Heart right ventricle (tissue), 16 donors: ENCODE results near the gene FAM184A. TPM values are rescaled to one million over a fixed set of nuclear protein-coding genes. Genes with fewer than 3 reads are reported as not detected.
"Not testable (repeated sequence)": the region's sequence is repeated elsewhere in the genome, so short reads cannot be mapped to it uniquely, and the experiment has no call there.

Experiments
- ATAC-seq, 8 donors: fragments of 200-7000 bp; cut with Tn5 transposase; one replicate each; pipeline ENCODE4 v1.9.1; 2020; ENCODE audit warnings: mild to moderate bottlenecking in 8 of 8, moderate library complexity in 8 of 8, moderate number of reproducible peaks in 1 of 8
- DNase-seq, 2 donors: peaks; one replicate each; pipeline ENCODE4 v3.0.0-alpha.2; 2020
- H3K27ac ChIP-seq, 10 donors: fragments of 200-600 bp; sonication (generic) in 2 of 10; one replicate each; pipeline versions ENCODE4 v1.5.0 to v1.8.0; 2020 to 2022; ENCODE audit warnings: mild to moderate bottlenecking in 3 of 10
- H3K27me3 ChIP-seq, 7 donors: fragments of 200-600 bp; one replicate each; pipeline ENCODE4 v1.8.0; 2021 to 2022; ENCODE audit warnings: mild to moderate bottlenecking in 2 of 7
- H3K36me3 ChIP-seq, 9 donors: fragments of 200-600 bp; sonication (generic) in 1 of 9; one replicate each; pipeline versions ENCODE4 v1.5.0 to v1.8.0; 2020 to 2022; ENCODE audit warnings: mild to moderate bottlenecking in 2 of 9
- H3K4me1 ChIP-seq, 9 donors: fragments of 200-600 bp; sonication (generic) in 1 of 9; one replicate each; pipeline versions ENCODE4 v1.5.0 to v1.8.0; 2020 to 2022; ENCODE audit warnings: mild to moderate bottlenecking in 4 of 9
- H3K4me3 ChIP-seq, 10 donors: fragments of 200-600 bp; sonication (generic) in 2 of 10; one replicate each; pipeline versions ENCODE4 v1.5.0 to v1.8.0; 2020 to 2022; ENCODE audit warnings: mild to moderate bottlenecking in 7 of 10, moderate library complexity in 2 of 10
- H3K9me3 ChIP-seq, 11 donors: fragments of 200-600 bp in 10 of 11; sonication (generic) in 2 of 11; one replicate each; pipeline versions ENCODE4 v1.5.0 to v1.8.0; 2013 to 2022; ENCODE audit warnings: mild to moderate bottlenecking in 2 of 11, control low read depth in 1 of 11, moderate library complexity in 1 of 11
- WGBS, 2 donors: extraction: QIAGEN DNeasy Blood & Tissue Kit; methylation state at CpG; one replicate each; pipeline ENCODE4 v1.1.7; 2013; ENCODE audit warnings: inconsistent platforms in 1 of 2; 5-methylcytosine and 5-hydroxymethylcytosine counted together
- intact Hi-C, 10 donors: fragments of 100-400 bp; cut with DNase I; formaldehyde crosslinking; loops; one replicate each; pipeline versions ENCODE4 v1.11.1 to v1.14.2; 2022
- polyA plus RNA-seq, 2 donors: library from polyadenylated mRNA; stranded (reverse); fragments of 200-250 nt; gene quantifications; one replicate each; pipeline ENCODE4 v1.2.3, GENCODE V29; 2013
- total RNA-seq, 10 donors: library from RNA; stranded (reverse); fragmentation: NEBNext Ultra II Directional in 3 of 10; extraction: Animal tissue kit (Norgen Biotek cat#: 25700) in 3 of 10; gene quantifications; one replicate each; pipeline versions ENCODE4 v1.2.1 to v1.2.4, GENCODE V29; 2021 to 2023
- TF ChIP-seq, protein P1 (sequence below), 9 donors: fragments of 200-600 bp; sonication (generic) in 2 of 9; IDR thresholded peaks; one replicate each; pipeline versions ENCODE4 v1.5.0 to v1.8.0; 2021 to 2022; ENCODE audit warnings: antibody characterized with exemption in 9 of 9, mild to moderate bottlenecking in 5 of 9, moderate library complexity in 1 of 9
- donor health status: Arrhythmogenic right ventricular cardiomyopathy.
- donor health status: ischemic (EF 13 %, LVEDD 7.1; RV severe dilation, severe dysfunction).
- donor health status: healthy with polysubstance abuse.
- donor health status: DM: no; HTN: yes; CAD: no.
- donor health status: DM: no; HTN: no; CAD: no.
- donor health status: ischemic (EF 25% LVEDD 6.9; RV normal size, moderate dysfunction).
- donor health status: ischemic (EF 25% LVEDD 5.7; RV mildly dilated, moderate dysfunction).
- donor health status: healthy.
- donor health status: DM: yes; HTN: yes; CAD: no.
- donor health status: Ischemic cardiomyopathy.
- donor health status: ischemic (EF 35%, LVEDD 5.7; RV mildly dilated, moderate dysfunction).
- donor health status: nonischemic (EF 11% LVEDD 7.7; RV severe dilation, severe dysfunction).
- donor health status: DM: yes; HTN: yes; CAD: no.
- donor health status: PGD.
- donor health status: ischemic (EF 29% LVEDD 5.4; RV normal size, mild dysfunction).
- donor health status: nonischemic (EF 23%, LVEDD 6.1; RV moderate dilation, normal function).

FAM184A gene
- total and polyA plus RNA-seq, 12 donors, result 0.16 to 3.0 (median 0.42) TPM

DNA sequence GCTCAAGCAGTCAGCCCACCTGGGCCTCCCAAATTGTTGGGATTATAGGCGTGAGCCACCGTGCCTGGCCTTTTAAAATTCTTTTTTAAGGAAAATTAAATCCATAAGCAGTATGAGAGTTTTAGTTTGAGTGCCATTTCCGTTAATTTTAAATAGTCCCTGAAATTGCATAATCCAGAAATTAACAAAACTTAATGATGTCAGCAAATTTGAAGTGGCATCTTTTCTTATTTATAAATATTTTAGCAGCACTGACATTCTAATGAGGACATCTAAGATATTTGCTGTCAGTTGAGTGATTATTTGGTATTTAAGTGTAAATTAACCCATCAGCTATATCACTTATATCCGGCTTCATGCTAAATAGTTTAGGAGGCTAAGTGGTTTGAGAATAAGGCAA, 42.9 kb upstream of the FAM184A start:
- H3K36me3 ChIP-seq, result no peaks in the 10 kb centered on the region
- H3K27ac ChIP-seq, result no peak overlapping the region
- peaks cover 0 to 11% (median 0%) of the 10 kb centered on the region in 9 donors for H3K4me1 ChIP-seq
- H3K9me3 ChIP-seq, result peaks cover 0 to 4% (median 0%) of the 10 kb centered on the region in 11 donors
- TF ChIP-seq, protein P1, sequence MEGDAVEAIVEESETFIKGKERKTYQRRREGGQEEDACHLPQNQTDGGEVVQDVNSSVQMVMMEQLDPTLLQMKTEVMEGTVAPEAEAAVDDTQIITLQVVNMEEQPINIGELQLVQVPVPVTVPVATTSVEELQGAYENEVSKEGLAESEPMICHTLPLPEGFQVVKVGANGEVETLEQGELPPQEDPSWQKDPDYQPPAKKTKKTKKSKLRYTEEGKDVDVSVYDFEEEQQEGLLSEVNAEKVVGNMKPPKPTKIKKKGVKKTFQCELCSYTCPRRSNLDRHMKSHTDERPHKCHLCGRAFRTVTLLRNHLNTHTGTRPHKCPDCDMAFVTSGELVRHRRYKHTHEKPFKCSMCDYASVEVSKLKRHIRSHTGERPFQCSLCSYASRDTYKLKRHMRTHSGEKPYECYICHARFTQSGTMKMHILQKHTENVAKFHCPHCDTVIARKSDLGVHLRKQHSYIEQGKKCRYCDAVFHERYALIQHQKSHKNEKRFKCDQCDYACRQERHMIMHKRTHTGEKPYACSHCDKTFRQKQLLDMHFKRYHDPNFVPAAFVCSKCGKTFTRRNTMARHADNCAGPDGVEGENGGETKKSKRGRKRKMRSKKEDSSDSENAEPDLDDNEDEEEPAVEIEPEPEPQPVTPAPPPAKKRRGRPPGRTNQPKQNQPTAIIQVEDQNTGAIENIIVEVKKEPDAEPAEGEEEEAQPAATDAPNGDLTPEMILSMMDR (IDR thresholded peaks at IDR 0.05), result no peak
- 95 to 96% methylated on average over 4 of the region's 4 CpGs for WGBS, 2 donors
- intact Hi-C loops, result loop anchor here in 1 of 10 donors (10.0 kb wide), 1 partner anchor 533 kb away; no protein-coding TSS in a partner anchor
- ATAC-seq (no peak), DNase-seq (no peak)
- no peaks in the 10 kb centered on the region for H3K27me3 ChIP-seq
- H3K4me3 ChIP-seq, result no peak overlapping the region

DNA sequence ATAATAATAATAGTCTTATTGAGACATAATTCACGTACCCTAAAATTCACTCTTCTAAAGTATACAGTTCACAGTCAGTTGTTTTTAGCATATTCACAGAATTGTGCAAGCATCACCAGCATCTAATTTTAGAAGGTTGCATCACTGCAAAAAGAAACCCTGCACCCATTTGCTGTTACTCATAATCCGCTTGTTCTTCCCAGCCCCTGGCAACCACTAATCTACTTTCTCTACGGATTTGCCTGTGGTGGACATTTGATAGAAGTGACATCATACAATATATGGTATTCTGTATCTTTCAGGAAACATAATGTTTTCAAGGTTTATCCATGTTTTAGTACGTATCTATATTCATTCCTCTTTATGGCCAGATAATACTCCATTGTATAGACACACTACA, 41.5 kb upstream of the FAM184A start:
- WGBS, 2 donors, result 71 to 78% methylated on average over 4 of the region's 4 CpGs

DNA sequence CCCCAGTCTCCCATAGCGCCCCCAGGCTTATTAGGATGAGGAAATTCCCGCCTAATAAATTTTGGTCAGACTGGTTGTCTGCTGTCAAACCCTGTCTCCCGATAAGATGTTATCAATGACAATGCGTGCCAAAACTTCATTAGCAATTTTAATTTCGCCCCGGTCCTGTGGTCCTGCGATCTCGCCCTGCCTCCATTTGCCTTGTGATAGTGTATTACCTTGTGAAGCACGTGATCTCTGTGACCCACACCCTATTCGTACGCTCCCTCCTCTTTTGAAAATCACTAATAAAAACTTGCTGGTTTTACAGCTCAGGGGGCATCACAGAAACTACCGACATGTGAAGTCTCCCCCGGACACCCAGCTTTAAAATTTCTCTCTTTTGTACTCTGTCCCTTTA, 40.6 kb upstream of the FAM184A start:
- H3K27ac ChIP-seq, H3K4me3 ChIP-seq, H3K27me3 ChIP-seq, H3K9me3 ChIP-seq, intact Hi-C loops, H3K36me3 ChIP-seq, DNase-seq, ATAC-seq: not testable (repeated sequence)
- H3K4me1 ChIP-seq, result peaks cover 0 to 11% (median 0%) of the 10 kb centered on the region in 9 donors
- 57 to 63% methylated on average over 13 of the region's 13 CpGs for WGBS, 2 donors

More for the DNA sequence above, 41.5 kb upstream of the FAM184A start:
- intact Hi-C loops, result loop anchor here in 1 of 10 donors (10.0 kb wide), 1 partner anchor 535 kb away; no protein-coding TSS in a partner anchor
- Histone ChIP-seq H3K9me3 (no peaks in the 10 kb centered on the region), H3K4me3 (no peak overlapping the region), H3K36me3 (no peaks in the 10 kb centered on the region), H3K27me3 (no peaks in the 10 kb centered on the region), H3K27ac (no peak overlapping the region), H3K4me1 (peaks cover 0 to 11% (median 0%) of the 10 kb centered on the region in 9 donors)
- DNase-seq (no peak), ATAC-seq (peak in 2 of 8 donors; percentile 31 to 86)
- TF ChIP-seq, protein P1 (IDR thresholded peaks at IDR 0.05), result no peak

DNA sequence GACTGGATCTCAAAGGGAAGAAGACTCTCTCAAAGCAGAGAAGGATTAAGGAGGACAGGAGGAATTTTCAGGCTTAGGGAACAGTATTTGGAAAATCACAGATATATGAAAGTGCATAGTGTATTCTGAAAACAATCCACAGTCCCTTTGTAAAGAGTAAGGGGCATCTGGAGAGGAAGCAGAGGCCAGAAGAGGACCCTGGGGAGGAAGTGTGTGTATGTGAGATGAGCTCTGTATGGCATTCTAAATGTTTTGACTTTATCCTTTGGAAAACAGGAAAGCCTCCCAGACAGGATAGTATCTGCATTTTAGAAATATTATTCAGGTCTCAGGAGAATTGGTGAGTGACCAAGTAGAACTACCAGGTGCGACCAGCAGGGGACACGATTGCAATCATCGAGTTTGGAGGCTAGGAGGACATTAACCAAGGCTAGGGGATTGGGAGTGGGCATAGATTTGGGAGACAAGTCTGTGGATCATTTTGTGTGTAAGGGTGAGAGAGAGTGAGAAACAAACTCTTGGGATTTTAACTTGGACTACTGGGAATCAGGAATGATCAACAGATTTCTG, 38.3 kb upstream of the FAM184A start:
- Histone ChIP-seq H3K27ac (no peak overlapping the region), H3K36me3 (no peaks in the 10 kb centered on the region), H3K4me3 (no peak overlapping the region), H3K4me1 (peaks cover 0 to 18% (median 0%) of the 10 kb centered on the region in 9 donors), H3K27me3 (peaks cover 0 to 3% (median 0%) of the 10 kb centered on the region in 7 donors), H3K9me3 (no peaks in the 10 kb centered on the region)
- intact Hi-C loops, result no loop called here
- 54 to 65% methylated on average over 3 of the region's 3 CpGs for WGBS, 2 donors
- TF ChIP-seq, protein P1 (IDR thresholded peaks at IDR 0.05), result peak in 2 of 9 donors; percentile 17 to 28
- no peak for DNase-seq
- no peak for ATAC-seq

DNA sequence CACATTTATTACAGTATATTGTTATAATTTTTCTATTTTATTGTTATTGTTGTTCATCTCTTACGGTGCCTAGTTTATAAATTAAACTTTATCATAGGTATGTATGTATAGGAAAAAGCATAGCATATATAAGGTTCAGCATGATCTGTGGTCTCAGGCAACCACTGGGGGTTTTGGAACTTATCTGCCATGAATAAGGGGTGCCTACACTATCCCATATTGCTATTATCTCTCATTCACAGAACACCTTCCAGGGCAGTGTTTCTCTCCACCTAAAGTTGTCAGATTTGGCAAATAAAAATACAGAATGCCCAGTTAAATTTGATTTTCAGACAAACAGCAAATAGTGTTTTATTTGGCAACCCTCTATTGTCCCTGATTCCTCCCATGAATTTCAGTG, 35.5 kb upstream of the FAM184A start:
- intact Hi-C loops, result loop anchor here in 2 of 10 donors (5.0 kb wide), 1 partner anchor 147 kb away; no protein-coding TSS in a partner anchor
- DNase-seq (no peak), ATAC-seq (no peak)
- Histone ChIP-seq H3K4me1 (peaks cover 0 to 13% (median 5%) of the 10 kb centered on the region in 9 donors), H3K9me3 (no peaks in the 10 kb centered on the region), H3K27me3 (peaks cover 0 to 3% (median 0%) of the 10 kb centered on the region in 7 donors), H3K27ac (no peak overlapping the region), H3K4me3 (no peak overlapping the region), H3K36me3 (no peaks in the 10 kb centered on the region)
- TF ChIP-seq, protein P1 (IDR thresholded peaks at IDR 0.05), result no peak
- WGBS, 2 donors, result 95 to 98% methylated on average over 1 of the region's 1 CpG
